Ovary (tissue), 9 donors: ENCODE measurements around the gene CPPED1. TPM values are rescaled to one million over a fixed set of nuclear protein-coding genes. Genes with fewer than 3 reads are reported as not detected.

Experiments used
- DNase-seq, 5 donors: peaks; one replicate each; pipeline ENCODE4 v3.0.0-alpha.2; 2019 to 2020
- H3K27ac ChIP-seq, 2 donors: fragments of 200-600 bp; one replicate each; pipeline versions ENCODE4 v1.5.1 to v1.8.0; 2019 to 2022
- H3K27me3 ChIP-seq: fragments of 200-600 bp; one replicate; pipeline ENCODE4 v1.8.0; 2022
- H3K36me3 ChIP-seq: fragments of 200-600 bp; sonication (generic); one replicate; pipeline ENCODE4 v1.5.1; 2019
- H3K4me1 ChIP-seq: one replicate; pipeline ENCODE4 v1.8.1; 2013; ENCODE audit warnings: mild to moderate bottlenecking, moderate library complexity; ENCODE audit not compliant: insufficient read depth
- H3K4me3 ChIP-seq: fragments of 200-600 bp; sonication (generic); one replicate; pipeline ENCODE4 v1.5.1; 2017
- H3K9me3 ChIP-seq, 2 donors: fragments of 200-600 bp in 1 of 2; sonication (generic) in 1 of 2; one replicate each; pipeline versions ENCODE4 v1.5.1 to v1.8.1; 2013 to 2019; ENCODE audit warnings: mild to moderate bottlenecking in 1 of 2, moderate library complexity in 1 of 2
- EP300 ChIP-seq: sonication (generic); formaldehyde crosslinking; IDR thresholded peaks from one replicate; pipeline ENCODE4 v1.6.1; 2017; ENCODE audit warnings: antibody characterized with exemption
- POLR2A ChIP-seq: fragments of 450-650 bp; IDR thresholded peaks from one replicate; pipeline ENCODE4 v1.6.1; 2017; ENCODE audit warnings: antibody characterized with exemption, mild to moderate bottlenecking, moderate library complexity
- WGBS, 3 donors: extraction: QIAGEN DNeasy Blood & Tissue Kit in 1 of 3; methylation state at CpG; one replicate each; pipeline versions ENCODE4 v1.1.5 to v1.1.7; 2013 to 2017; 5-methylcytosine and 5-hydroxymethylcytosine counted together
- intact Hi-C, 4 donors: fragments of 100-400 bp; cut with DNase I; formaldehyde crosslinking; loops; one replicate each; pipeline versions ENCODE4 v1.11.0 to v1.15.1; 2022 to 2023
- polyA plus RNA-seq, 2 donors: library from polyadenylated mRNA; stranded (reverse); fragments of 200-250 nt in 1 of 2; fragments of 350-450 nt in 1 of 2; fragmentation: Illumina TruSeq in 1 of 2; extraction: RNeasy Lipid Tissue Mini Kit (QIAGEN cat#74804) in 1 of 2; gene quantifications; one replicate each; pipeline ENCODE4 v1.2.3, GENCODE V29; 2013 to 2014
- total RNA-seq, 7 donors: library from RNA; depleted of rRNA in 2 of 7; stranded (reverse); fragments of >200 nt in 2 of 7; fragmentation: NEBNext Ultra II Directional in 3 of 7; extraction: Animal tissue kit (Norgen Biotek cat#: 25700) in 3 of 7; gene quantifications; one replicate each; pipeline versions ENCODE4 v1.1.0 to v1.2.4, GENCODE V29; 2016 to 2023
- TF ChIP-seq, protein P1 (sequence below), 3 donors: fragments of 450-650 bp in 2 of 3; fragments of 200-600 bp in 1 of 3; IDR thresholded peaks; one replicate each; pipeline versions ENCODE4 v1.5.1 to v1.8.0; 2016 to 2022; ENCODE audit warnings: antibody characterized with exemption in 3 of 3, mild to moderate bottlenecking in 1 of 3
- donor health status: DM: no; HTN: no; CAD: no; lungs with moderate emphysema.
- donor health status: DM: no; HTN: no; CAD: no.
- donor health status: Bipolar disorder and iron deficiency.
- donor health status: DM: yes; HTN: yes; CAD: no.
- donor health status: DM: no; HTN: no; CAD: no.
- donor health status: DM: yes; HTN: yes; CAD: no.

CPPED1 gene
- total and polyA plus RNA-seq, 9 donors = 6.0 to 23.3 (median 13.0) TPM

DNA sequence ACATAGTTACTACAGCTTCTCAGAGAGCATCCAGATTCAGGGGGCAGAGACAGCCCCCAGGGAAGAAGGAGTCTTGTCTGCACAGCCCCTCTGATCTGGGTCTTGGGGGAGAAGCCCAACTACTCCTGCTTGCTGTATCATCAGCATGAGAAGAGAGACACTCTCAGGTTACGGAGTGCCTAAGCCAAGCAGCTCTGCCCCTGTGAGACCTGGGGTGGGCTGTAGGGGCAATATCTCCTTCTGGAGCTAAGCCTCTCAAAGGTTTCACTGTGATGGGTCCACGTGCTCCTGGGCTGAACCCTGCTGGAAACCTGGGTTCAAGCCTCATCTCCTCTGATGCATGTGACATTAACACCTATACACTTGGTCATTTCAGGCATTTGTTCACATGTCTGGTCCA, 123.2 kb downstream of the CPPED1 start:
- Histone ChIP-seq H3K27me3 (no peaks in the 10 kb centered on the region), H3K9me3 (no peaks in the 10 kb centered on the region), H3K27ac (no peak overlapping the region), H3K36me3 (no peaks in the 10 kb centered on the region), H3K4me1 (peaks cover 2% of the 10 kb centered on the region), H3K4me3 (no peak overlapping the region)
- WGBS, 3 donors = 80 to 84% (median 81%) methylated on average over 2 of the region's 2 CpGs
- DNase-seq = no peak
- intact Hi-C loops = no loop called here
- no peak for TF ChIP-seq EP300
- TF ChIP-seq, protein P1, sequence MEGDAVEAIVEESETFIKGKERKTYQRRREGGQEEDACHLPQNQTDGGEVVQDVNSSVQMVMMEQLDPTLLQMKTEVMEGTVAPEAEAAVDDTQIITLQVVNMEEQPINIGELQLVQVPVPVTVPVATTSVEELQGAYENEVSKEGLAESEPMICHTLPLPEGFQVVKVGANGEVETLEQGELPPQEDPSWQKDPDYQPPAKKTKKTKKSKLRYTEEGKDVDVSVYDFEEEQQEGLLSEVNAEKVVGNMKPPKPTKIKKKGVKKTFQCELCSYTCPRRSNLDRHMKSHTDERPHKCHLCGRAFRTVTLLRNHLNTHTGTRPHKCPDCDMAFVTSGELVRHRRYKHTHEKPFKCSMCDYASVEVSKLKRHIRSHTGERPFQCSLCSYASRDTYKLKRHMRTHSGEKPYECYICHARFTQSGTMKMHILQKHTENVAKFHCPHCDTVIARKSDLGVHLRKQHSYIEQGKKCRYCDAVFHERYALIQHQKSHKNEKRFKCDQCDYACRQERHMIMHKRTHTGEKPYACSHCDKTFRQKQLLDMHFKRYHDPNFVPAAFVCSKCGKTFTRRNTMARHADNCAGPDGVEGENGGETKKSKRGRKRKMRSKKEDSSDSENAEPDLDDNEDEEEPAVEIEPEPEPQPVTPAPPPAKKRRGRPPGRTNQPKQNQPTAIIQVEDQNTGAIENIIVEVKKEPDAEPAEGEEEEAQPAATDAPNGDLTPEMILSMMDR (IDR thresholded peaks at IDR 0.05) = no peak
- no peak for TF ChIP-seq POLR2A

- WGBS, 3 donors = 37 to 48% (median 44%) methylated on average over 3 of the region's 3 CpGs
- TF ChIP-seq EP300 = no peak
- TF ChIP-seq, protein P1 (IDR thresholded peaks at IDR 0.05) = no peak
- TF ChIP-seq POLR2A = no peak
- no peaks in the 10 kb centered on the region for H3K36me3 ChIP-seq
- no peaks in the 10 kb centered on the region for H3K27me3 ChIP-seq
- H3K4me3 ChIP-seq = no peak overlapping the region
- H3K9me3 ChIP-seq = no peaks in the 10 kb centered on the region
- no peak for DNase-seq
- intact Hi-C loops = no loop called here
- peaks cover 2% of the 10 kb centered on the region for H3K4me1 ChIP-seq
- no peak overlapping the region for H3K27ac ChIP-seq
Observed at GRCh38 chr16:12679660-12680272, 123.9 kb downstream of the CPPED1 start.

GRCh38 chr16:12678983-12679382, 124.7 kb downstream of the CPPED1 start:
- Histone ChIP-seq H3K4me3 (no peak overlapping the region), H3K36me3 (no peaks in the 10 kb centered on the region), H3K27me3 (no peaks in the 10 kb centered on the region), H3K27ac (no peak overlapping the region), H3K4me1 (peaks cover 2% of the 10 kb centered on the region), H3K9me3 (no peaks in the 10 kb centered on the region)
- 58 to 78% (median 72%) methylated on average over 3 of the region's 3 CpGs for WGBS, 3 donors
- intact Hi-C loops = no loop called here
- TF ChIP-seq EP300 = no peak
- no peak for TF ChIP-seq POLR2A
- no peak for DNase-seq

GRCh38 chr16:12677502-12677901, 126.2 kb downstream of the CPPED1 start:
- Histone ChIP-seq H3K36me3 (no peaks in the 10 kb centered on the region), H3K4me1 (peaks cover 2% of the 10 kb centered on the region), H3K9me3 (no peaks in the 10 kb centered on the region), H3K4me3 (no peak overlapping the region), H3K27me3 (no peaks in the 10 kb centered on the region), H3K27ac (no peak overlapping the region)
- 90 to 92% (median 91%) methylated on average over 8 of the region's 8 CpGs for WGBS, 3 donors
- intact Hi-C loops = no loop called here
- no peak for TF ChIP-seq POLR2A
- TF ChIP-seq EP300 = no peak
- TF ChIP-seq, protein P1 (IDR thresholded peaks at IDR 0.05) = no peak
- no peak for DNase-seq

DNA sequence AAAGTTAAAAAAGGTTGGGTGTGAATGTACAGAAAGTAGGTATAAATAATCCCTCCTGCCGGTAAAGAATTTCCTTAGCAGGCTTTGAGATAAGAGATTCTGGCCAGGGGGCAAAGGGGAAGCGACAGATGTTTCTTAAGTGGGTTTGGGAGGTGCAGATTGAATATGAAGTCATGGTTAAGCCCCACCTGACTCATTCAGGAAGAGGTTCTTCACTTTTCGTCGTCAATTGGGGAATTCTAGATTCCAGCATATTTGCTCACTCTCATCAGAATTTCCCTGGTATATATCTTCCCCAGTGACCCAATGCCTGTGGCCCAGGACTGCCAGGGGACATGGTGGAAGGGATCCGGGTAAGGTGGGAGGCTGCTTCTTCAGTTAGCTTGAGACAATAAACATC, 127.8 kb downstream of the CPPED1 start:
- TF ChIP-seq, protein P1 (IDR thresholded peaks at IDR 0.05) = no peak
- TF ChIP-seq POLR2A (no peak), EP300 (no peak)
- 6 to 17% (median 15%) methylated on average over 5 of the region's 5 CpGs for WGBS, 3 donors
- no peak overlapping the region for H3K4me3 ChIP-seq

More for the DNA sequence above, 127.8 kb downstream of the CPPED1 start:
- no peak for DNase-seq
- Histone ChIP-seq H3K36me3 (no peaks in the 10 kb centered on the region), H3K27me3 (no peaks in the 10 kb centered on the region), H3K27ac (no peak overlapping the region), H3K4me1 (peaks cover 2% of the 10 kb centered on the region), H3K9me3 (no peaks in the 10 kb centered on the region)
- intact Hi-C loops = no loop called here
